Stimulated activated CD4-positive, alpha-beta T cell treated with anti-CD3 and anti-CD28 coated beads, TNF-alpha, amount 100 ng/mL, for 48 hours (primary cell): ENCODE measurements around the gene NDFIP2.

ENCODE experiments used
- DNase-seq, 3 donors: peaks; one replicate each; pipeline ENCODE4 v3.0.0-alpha.2; 2020; ENCODE audit warnings: low read depth in 3 of 3

The NDFIP2 gene

DNA sequence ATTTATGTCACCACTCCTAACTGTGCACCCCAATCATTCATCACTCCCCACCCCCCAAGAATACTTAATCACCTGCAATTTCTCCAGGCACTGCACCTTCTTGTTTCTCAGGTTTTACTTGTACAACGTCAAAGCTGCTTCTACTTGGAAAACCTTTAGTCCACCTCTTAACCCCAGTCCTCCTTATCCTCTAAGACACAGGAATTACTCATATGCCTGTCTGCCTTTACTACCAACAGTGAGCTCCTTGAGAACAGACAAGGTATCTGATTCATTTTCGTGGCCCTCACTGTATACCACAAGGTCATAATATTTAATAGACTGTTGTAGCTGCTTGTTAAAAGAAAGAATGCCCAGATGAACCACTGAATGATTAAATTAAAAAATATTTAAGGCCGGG lies 21.0 kb upstream of the NDFIP2 start:
- DNase-seq, result no peak

DNA sequence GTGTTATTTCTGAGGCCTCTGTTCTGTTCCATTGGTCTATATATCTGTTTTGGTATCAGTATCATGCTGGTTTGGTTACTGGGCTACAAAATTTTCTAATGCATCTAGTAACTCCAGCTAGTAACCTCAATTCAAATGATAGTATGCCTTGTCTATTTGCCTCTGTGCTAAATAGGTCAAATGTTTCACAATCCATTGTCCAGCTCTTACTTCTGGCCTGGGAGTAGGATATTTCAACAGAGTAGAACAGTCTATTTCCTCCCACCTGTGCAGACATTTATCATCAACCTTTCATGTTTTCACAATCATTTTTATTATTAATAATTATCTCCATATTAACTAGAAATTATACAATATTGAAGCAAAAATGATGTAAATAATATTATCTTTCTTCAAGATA lies 18.1 kb upstream of the NDFIP2 start:
- no peak for DNase-seq

DNA sequence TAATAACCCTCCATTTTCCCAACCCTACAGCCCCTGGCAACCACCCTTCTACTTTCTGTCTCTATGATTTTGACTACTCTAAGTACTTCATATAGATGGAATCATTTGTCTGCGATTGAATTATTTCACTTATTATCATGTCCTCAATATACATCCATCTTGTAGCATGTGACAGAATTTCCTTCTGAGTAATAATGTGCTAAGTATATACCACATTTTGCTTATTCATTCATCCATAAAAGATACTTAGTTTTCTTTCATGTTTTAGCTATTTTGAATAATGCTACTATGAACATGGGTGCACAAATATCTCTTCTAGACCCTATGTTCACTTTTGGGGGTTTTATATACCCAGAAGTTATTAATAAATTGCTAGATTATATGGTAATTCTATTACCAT lies 17.4 kb upstream of the NDFIP2 start:
- no peak for DNase-seq

DNA sequence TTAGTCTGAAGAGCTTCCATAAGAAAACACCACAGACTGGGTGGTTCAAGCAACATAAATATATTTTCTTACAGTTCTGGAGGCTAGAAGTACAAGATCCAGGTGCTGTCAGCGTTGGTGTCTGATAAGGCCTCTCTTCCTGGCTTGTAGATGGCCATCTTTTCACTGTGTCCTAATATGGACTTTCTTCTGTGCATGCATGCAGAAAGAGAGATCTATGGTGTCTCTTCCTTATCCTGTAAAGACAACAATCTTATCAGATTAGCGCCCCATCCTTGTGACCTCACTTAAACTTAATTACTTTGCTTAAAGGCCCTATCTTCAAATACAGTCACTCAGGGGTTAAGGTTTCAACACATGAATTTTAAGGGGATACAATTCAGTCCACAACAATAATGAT lies 14.1 kb upstream of the NDFIP2 start:
- no peak for DNase-seq

DNA sequence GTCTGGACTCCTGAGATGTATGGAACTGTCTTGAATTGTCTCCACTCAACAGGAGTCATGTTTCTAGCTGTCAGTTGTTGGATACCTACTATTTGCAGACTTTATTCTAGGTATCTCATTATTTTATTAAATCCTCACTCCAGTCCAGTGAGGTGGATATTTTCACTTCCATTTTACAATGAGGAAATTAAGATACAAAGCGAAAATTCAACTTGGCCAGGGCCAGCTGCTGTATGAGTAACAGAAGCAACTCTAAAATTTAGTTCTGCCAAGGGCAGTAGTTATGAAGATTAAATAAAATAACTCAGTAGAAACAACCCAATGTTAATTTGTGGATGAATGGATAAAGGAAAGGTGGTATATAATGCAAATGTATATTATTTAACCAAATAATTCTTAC lies 12.6 kb upstream of the NDFIP2 start:
- no peak for DNase-seq

DNA sequence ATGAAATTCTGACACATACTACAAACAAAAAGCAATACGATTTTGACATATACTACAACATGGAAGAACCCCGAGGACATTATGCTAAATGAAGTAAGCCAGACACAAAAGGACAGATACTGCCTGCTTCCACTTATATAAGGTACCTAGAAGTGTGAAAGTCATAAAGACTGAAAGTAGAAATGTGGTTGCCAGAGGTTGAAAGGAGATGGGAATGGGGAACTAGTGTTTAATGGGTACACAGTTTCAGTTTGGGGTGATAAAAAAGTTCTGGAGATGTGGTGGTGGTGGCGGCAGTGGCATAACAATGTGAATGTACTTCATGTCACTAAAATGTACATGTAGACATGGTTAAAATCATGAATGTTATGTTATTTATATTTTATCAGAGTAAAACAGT lies 12.1 kb upstream of the NDFIP2 start:
- DNase-seq, result no peak

DNA sequence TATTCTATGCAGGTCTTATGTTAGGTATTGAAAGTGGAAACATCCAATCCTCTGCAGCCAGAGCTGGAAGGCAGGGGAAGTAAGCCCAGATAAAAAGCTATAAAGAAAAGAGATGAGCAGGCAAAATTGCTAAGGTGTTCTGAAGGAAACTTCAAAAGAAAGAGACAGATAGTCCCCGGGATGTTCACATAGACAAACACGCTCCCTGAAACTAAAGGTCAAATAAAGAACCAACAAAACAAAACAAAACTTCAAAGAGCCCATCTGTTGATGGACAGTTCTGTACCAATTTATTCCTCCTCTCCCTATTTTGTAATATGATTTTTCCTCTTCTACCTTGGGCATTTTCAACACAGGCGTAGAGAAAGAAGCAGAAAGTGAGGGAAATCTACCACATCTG lies 11.3 kb upstream of the NDFIP2 start:
- no peak for DNase-seq

DNA sequence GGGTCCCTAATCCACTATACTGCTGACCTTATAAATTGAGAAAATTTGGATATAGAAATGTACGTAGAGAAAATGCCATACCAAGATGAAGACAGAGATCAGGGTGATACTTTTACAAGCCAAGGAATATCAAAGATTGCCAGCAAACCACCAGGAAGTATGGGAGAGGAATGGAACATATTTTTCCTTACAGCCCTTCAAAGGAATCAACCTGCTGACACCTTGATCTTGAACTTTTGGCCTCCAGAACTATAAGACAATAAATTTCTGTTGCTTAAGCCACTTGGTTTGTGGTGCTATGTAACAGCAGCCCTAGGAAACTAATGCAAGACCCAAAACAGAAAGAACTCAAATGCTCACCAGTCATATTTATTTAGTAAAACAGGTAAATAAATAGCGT lies 10.3 kb upstream of the NDFIP2 start:
- DNase-seq, result no peak

DNA sequence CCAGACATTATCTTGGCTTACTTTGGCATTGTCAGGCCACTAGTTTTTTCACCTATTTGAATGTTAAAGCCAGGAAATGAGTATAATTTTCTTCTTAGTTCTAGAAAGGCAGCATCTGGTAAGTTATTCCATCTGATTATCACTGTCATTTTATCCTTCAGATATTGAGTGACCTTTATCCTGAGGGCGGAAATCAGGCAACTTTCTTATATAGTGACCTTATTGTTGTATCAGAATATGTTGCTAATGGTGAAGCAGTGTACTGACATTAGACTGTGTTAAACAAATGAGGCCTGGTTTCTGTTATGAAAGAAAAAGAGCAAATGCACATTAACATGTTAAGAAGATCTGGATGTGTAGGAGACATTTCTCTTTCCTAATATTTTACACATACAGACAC lies 5.4 kb upstream of the NDFIP2 start:
- no peak for DNase-seq

DNA sequence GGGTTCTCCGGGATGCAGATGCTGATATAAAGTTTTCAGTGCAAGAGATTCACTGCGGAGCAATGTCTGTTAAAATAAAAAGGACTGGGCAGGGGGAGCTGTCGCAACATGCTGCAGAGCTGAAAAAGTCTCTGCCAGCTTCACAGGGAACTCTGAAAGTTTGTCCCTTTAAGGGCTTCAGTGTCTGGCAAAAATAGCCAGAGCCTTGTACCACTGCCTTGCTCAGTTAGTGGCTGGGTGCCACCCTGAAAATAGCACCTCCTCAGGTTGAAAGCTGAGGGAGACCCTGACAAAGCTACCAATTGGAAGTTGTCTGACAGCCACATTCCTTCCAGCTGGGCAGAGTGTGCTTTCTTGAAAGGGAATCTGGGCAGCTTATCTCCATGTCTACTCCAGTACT lies 3.0 kb upstream of the NDFIP2 start:
- no peak for DNase-seq

DNA sequence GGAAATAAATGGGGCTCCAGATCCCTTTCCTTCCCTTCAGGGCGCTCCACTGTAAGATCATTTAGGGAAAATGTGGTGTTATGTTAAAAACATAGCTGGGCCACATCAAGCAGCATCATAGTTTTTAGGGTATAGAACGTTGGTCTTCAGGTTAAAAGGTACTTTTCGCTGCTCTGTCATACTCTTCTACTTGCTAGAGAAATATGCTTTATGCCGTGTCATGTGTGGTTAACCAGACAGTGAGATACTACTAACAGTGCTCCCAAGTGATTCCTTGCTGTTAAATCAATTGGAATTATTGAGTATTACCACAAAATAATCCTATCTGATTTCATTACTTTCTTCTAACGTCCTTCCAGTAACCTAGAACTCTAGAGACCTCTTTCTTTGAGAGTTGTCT lies 1.1 kb upstream of the NDFIP2 start:
- DNase-seq, result no peak

DNA sequence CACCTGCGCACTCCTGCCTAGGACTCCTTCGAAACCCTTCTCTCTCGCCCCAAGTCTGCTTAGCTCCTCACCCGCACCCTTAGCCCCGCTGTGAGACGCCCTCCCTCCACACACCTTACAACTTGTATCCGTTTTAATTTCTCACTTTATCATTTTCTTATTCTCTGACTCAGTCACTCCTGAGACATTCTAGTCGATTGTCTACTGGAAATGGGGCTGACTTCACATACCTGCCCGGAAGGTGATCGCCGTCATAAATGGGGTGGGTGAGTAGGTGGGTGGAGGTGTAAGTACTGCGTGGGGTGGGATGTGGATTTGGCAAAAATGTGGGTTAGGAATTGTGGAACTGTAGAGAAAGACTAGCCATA lies 714 bp downstream of the NDFIP2 start:
- DNase-seq, result peak; percentile 39 to 77 (median 73)

DNA sequence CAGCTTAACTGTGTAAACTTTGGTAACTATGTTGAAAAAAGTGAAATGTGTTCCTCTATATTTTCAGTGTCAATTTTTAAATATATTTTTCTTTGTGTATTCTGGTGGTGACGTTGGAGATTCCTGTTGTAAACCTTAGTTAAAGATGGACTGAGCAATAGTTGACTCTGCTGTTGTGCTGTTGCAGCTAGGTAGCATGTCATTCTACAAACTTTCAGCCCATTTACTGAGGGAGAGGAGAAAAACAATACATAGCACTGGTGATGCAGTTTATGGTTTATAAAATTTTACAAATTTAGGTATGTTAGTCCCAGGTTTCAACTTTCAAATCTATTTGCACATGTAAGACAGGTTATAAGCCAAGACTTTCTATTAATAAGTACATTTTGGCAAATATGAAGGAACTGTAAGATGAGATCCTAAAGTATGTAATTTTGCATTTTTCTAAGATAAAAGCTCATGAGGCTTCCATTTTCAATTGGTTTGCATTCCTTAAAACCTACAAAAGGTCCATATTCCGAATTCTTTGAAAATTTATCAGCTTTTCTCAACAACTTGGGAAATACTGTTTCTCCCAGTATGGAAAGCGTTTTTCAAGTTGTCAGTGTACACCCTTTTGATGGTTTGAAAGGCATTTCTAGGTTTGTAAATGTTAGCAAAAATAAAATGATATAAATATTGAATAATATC lies 1.5 kb downstream of the NDFIP2 start:
- no peak for DNase-seq

DNA sequence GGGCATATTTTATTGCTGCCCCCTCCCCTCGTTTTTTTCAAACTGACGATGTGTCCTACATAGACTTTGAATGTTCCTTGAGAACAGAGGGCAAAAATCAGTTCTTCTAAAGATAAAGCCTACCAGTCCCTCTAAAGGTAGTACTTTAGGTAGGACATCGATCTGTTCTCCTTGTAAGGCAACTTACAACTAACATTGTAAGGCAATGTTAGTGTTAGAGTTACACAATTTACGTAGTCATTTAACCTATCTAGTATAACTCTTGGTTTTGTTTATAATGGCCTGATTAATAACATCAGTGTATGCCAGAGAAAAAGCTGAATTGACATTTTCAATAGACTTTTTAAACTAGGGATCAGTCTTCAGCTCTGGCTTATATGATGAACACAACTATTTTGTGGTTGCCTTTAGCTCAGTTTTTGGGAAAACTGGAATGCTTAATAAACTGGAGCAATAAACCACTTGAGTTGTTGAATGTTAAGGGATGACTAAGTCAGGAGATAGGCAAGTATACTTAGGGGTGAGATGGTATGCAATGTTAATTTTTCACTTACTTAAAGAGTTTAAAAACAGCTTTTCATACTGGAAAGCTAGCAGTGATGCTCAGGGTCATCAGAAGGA lies 2.2 kb downstream of the NDFIP2 start:
- DNase-seq, result no peak

DNA sequence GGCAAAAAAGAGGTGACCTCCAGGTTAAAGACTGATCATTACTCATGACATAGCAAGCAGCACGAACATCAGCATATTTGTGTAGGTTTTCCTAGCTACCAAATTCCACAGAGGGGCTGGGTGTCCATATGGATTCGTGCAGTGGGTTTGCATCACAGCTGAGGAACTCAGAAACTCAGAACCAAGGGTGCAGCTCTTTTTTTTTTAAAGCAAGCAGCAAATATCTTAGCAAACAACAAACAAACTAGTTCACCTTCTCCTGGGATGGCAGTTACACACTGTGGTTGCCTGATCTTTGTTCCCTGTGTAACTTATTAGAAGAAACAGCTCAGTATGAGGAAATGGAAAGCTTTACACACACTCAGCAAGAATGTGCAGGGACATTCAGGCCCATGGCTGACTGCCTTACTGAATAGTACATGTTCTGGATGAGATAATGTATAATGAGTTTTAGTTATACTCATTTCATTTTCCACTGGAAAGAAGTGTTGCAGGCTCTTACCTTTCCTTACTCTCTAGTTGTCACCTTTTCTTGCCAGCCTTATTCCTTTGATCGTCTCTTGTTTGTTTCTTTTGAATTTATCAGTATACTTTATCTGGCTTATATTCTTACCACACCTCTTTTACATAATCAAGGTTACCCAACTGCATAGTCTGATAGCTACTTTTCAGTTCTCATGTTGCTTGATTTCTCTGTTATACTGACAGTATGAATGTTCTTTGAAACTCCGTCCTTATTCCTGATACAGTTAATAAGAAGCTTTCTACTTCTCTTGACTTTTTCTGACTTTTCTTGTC lies 4.3 kb downstream of the NDFIP2 start:
- DNase-seq, result no peak

DNA sequence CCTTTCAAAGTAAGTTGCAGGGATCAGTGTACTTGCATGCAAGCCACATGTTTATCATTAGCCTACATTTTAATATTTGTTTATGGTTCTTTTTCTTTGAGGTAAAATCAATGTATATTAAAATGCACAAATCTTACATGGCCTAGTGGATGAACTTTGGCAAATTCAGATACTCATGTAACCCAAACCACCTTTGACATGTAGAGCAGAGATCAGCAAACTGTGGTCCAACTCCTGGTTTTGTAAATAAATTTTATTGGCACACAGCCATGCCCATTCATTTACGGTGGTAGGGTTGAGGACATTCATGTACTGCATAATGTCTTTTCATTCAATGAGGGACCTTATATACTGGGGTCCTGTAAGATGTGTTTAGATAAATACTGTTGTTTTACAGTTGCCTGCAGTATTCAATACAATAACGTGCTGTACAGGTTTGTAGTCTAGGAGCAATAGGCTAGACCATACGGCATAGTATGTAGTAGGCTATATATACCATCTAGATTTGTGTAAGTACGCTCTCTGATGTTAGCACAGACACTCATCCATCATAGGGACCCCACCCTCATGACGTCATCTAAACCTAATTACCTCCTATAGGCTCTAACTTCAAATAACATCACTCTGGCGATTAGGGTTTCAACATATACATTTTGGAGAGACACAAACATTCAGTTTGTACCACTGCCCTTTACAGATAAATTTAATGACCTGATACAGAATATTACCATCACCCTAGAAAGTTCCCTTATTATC lies 5.7 kb downstream of the NDFIP2 start:
- DNase-seq, result no peak

DNA sequence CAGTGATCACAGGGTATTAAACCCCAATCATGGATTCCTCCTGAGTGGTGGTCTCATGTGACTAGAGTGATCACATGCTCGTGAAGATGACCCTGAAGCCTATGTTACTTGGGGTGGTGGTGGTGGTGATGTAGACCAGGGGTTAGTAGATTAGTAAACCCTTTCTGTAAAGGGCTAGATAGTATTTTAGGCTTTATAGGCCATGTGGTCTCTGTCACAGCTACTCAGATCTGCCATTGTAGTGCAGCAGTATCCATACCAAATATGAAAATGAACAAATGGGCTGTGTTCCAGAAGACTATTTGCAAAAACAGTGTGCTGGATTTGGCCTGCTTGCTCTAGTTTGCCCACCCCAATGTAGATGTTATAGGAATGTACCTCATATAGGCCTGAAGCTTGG lies 9.4 kb downstream of the NDFIP2 start:
- DNase-seq, result no peak

DNA sequence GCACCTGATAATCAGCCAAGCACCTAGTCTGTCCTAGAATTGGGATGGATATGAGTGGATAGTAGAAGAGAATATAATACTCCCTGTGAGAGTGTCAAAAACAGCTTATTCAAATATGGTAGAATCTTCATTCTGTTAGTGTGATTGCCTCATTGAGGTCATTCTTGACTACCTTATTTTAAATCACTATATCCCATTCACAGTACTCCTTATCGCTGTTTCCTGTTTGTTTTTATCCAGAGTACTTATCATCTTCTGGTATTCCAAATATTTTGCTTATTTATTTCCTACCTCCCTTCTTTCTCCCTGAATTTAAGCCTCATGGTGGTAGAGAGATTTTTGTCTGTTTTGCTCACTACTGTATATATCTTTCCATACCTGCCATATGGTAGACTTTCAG lies 9.9 kb downstream of the NDFIP2 start:
- DNase-seq, result no peak

DNA sequence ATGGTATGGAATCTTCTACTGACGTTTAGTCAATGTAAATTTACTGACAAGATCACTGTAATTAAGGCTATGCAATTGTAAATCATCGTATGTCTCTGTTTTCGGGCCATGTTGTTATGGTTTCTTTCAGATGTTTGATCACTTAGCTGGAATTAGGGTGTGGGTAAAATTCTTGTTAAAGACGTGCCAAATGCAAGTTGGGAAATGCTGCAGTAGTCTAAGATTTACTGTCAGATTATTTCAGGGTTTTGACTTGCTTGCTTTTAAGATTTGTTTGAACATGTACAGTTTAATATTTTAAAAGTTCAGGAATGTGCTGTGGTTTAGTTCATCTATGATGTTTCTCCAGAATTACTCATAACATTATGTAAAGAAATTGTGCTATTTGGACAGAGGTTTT lies 10.8 kb downstream of the NDFIP2 start:
- DNase-seq, result no peak

DNA sequence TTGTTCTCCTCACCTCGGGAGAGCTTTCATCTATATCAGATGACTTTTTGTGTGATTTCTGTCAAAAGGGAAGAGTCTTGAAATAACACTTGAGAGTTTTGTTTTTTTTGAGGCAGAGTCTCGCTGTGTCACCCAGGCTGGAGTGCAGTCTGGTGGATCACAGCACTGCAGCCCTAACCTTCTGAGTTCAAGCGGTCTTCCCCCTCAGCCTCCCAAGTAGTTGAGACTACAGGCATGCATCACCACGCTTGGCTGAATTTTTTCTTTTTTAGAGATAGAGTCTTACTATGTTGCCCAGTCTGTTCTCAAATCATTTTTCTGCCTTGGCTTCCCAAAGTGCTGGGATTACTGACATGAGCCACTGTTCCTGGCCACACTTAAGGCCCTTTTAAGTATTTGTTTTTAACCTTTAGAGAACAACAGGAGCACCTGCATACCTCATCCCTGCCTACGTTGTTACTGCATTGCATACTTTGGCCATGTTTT lies 11.4 kb downstream of the NDFIP2 start:
- peak in 2 of 3 donors; percentile 31 to 40 for DNase-seq

DNA sequence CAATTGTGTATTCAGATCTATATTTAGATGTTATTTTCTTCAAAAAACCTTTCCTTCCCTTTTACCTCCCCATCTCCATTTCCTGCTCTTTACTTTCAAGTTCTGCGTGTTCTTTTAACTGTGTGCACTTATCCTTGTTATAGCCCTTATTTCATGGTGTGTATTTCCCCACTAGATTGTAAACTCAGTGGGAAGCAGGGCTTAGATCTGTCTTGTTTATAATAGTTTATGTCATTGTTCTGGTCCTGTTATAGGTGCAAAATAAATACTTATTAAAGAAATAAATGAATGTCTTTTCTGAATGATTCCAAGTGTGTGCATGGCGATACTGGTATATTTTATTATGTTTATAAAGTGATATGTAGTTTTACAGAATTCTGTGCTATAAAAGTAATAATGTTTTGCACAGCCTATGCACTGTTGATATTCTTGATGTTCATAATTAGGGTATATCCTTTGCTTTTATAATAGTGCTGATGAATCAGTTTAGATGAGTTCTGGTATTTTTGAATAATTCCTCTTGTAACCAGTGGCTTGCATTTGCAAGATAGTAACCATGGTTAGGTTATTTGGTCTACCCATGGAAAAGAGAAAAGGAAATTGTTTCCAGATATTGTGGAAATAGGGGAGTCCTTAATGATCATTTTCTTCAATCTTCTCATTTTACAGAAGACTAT lies 12.1 kb downstream of the NDFIP2 start:
- DNase-seq, result no peak

DNA sequence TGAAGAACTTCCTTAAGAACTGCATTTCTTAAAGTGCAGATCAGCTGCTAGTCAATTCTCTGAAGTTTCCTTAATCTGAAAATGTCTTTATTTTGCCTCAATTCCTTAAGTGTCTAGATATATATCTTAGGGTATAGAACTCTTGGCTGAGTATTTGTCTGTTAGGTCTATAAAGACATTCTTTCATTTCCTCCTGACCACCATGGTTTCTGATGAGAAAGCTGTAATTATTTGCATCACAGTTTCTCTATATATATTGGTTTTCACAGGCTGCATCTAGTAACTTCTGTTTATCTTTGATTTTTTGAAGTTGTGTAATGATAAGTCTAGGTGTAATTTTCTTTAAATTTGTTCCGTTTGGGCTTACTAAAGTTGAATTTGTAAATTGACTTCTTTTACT lies 15.2 kb downstream of the NDFIP2 start:
- no peak for DNase-seq
